ENCODE measurements around the gene C16orf89.

- TF ChIP-seq CTCF (IDR thresholded peaks at IDR 0.05; ENCODE audit: low read depth, low read length) (no peak), POLR2A (IDR thresholded peaks at IDR 0.05; ENCODE audit: extremely low read depth, insufficient read length) (no peak), MAX (IDR thresholded peaks at IDR 0.05; ENCODE audit: low read depth, low read length) (no peak)
Observed at GRCh38 chr16:5065813-5066212, at the start of gene C16orf89.

All from NB4 (cell line).